Measurements from ENCODE around the gene TREM1.

- TF ChIP-seq, protein P1, sequence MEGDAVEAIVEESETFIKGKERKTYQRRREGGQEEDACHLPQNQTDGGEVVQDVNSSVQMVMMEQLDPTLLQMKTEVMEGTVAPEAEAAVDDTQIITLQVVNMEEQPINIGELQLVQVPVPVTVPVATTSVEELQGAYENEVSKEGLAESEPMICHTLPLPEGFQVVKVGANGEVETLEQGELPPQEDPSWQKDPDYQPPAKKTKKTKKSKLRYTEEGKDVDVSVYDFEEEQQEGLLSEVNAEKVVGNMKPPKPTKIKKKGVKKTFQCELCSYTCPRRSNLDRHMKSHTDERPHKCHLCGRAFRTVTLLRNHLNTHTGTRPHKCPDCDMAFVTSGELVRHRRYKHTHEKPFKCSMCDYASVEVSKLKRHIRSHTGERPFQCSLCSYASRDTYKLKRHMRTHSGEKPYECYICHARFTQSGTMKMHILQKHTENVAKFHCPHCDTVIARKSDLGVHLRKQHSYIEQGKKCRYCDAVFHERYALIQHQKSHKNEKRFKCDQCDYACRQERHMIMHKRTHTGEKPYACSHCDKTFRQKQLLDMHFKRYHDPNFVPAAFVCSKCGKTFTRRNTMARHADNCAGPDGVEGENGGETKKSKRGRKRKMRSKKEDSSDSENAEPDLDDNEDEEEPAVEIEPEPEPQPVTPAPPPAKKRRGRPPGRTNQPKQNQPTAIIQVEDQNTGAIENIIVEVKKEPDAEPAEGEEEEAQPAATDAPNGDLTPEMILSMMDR (IDR thresholded peaks at IDR 0.05): no peak
- TF ChIP-seq POLR2AphosphoS5 (IDR thresholded peaks at IDR 0.05): no peak
- no peak for TF ChIP-seq POLR2A (IDR thresholded peaks at IDR 0.05)
Observed at GRCh38 chr6:41263267-41263666, 23.2 kb downstream of the TREM1 start.

All from breast epithelium (tissue), 3 donors.